PC-9 (cell line): Measurements from ENCODE around the gene SCN10A. TPM values are rescaled to one million over a fixed set of nuclear protein-coding genes. Genes with fewer than 3 reads are reported as not detected.

Experiments used
- BruUV-seq: library from RNA; stranded (reverse); fragments of 400-500 nt; replicated peaks from 2 replicates; lab custom pipeline; 2021; lab: Mats Ljungman, UMichigan
- CTCF ChIA-PET: fragments of 300-600 bp; sonication (Branson Sonifier 250); formaldehyde crosslinking; loops from one replicate; lab custom pipeline; 2022; ENCODE audit warnings: antibody characterized with exemption; lab: Charles Lee
- POLR2A ChIA-PET: fragments of 300-600 bp; sonication (Branson Sonifier 250); formaldehyde crosslinking; loops from one replicate; lab custom pipeline; 2022; ENCODE audit warnings: antibody characterized with exemption; ENCODE audit not compliant: unreplicated experiment; lab: Charles Lee
- DNase-seq, 2 experiments: peaks; one replicate each; pipeline versions ENCODE4 v3.0.0 to v3.0.0-alpha.2; 2015 to 2022; ENCODE audit warnings: mixed read lengths in 1 of 2
- H2AFZ ChIP-seq: fragments of 200-600 bp; sonication (generic); 2 replicates; pipeline ENCODE4 v1.8.1; 2017; ENCODE audit warnings: antibody characterized with exemption
- H3F3A ChIP-seq: fragments of 200-600 bp; sonication (generic); 2 replicates; pipeline ENCODE4 v1.8.1; 2017; ENCODE audit warnings: antibody characterized with exemption, mild to moderate bottlenecking, low read depth; ENCODE audit not compliant: insufficient read depth
- H3K27ac ChIP-seq: fragments of 200-600 bp; sonication (generic); 2 replicates; pipeline ENCODE4 v1.6.1; 2016; ENCODE audit warnings: mixed run types
- H3K27me3 ChIP-seq: fragments of 200-600 bp; sonication (generic); 2 replicates; pipeline ENCODE4 v1.6.1; 2016; ENCODE audit warnings: low read depth, mixed run types; ENCODE audit not compliant: insufficient read depth
- H3K36me3 ChIP-seq: fragments of 200-600 bp; sonication (generic); 2 replicates; pipeline ENCODE4 v1.6.1; 2016; ENCODE audit warnings: low read depth, mixed run types
- H3K4me1 ChIP-seq: fragments of 200-600 bp; sonication (generic); replicated peaks from 2 replicates; pipeline ENCODE4 v1.6.1; 2016; ENCODE audit warnings: mixed run types; ENCODE audit not compliant: insufficient read depth
- H3K4me2 ChIP-seq: fragments of 200-600 bp; sonication (generic); 2 replicates; pipeline ENCODE4 v1.6.1; 2017; ENCODE audit warnings: mixed run types
- H3K4me3 ChIP-seq: fragments of 200-600 bp; sonication (generic); 2 replicates; pipeline ENCODE4 v1.6.1; 2016; ENCODE audit warnings: mixed run types
- H3K79me2 ChIP-seq: fragments of 200-600 bp; sonication (generic); 2 replicates; pipeline ENCODE4 v1.6.1; 2017; ENCODE audit warnings: low read depth, mixed run types
- H3K9me2 ChIP-seq: fragments of 200-600 bp; sonication (generic); 2 replicates; pipeline ENCODE4 v1.8.1; 2017; ENCODE audit warnings: mild to moderate bottlenecking; ENCODE audit not compliant: insufficient read depth
- H3K9me3 ChIP-seq: fragments of 200-600 bp; sonication (generic); 2 replicates; pipeline ENCODE4 v1.8.1; 2016; ENCODE audit warnings: low read depth; ENCODE audit not compliant: insufficient read depth
- H4K20me1 ChIP-seq: fragments of 200-600 bp; sonication (generic); 2 replicates; pipeline ENCODE4 v1.8.1; 2017; ENCODE audit not compliant: insufficient read depth
- EZH2 ChIP-seq: fragments of 200-600 bp; sonication (generic); IDR thresholded peaks from 2 replicates; pipeline ENCODE4 v1.8.0; 2017; ENCODE audit warnings: antibody characterized with exemption, low read depth
- intact Hi-C: fragments of 100-400 bp; cut with micrococcal nuclease; formaldehyde crosslinking; loops from one replicate; pipeline ENCODE4 v1.10.0; 2022; ENCODE audit not compliant: unreplicated experiment
- total RNA-seq: library from RNA; stranded (reverse); gene quantifications from 2 replicates; pipeline ENCODE4 v1.2.3, GENCODE V29; 2021
- TF ChIP-seq, protein P1 (sequence below): fragments of 200-600 bp; sonication (generic); conservative IDR thresholded peaks from 2 replicates; pipeline ENCODE4 v1.6.1; 2017; ENCODE audit warnings: mixed run types, antibody characterized with exemption, mild to moderate bottlenecking, moderate library complexity

Gene SCN10A
- total RNA-seq, 1 experiment from 2014 or later: not detected

DNA sequence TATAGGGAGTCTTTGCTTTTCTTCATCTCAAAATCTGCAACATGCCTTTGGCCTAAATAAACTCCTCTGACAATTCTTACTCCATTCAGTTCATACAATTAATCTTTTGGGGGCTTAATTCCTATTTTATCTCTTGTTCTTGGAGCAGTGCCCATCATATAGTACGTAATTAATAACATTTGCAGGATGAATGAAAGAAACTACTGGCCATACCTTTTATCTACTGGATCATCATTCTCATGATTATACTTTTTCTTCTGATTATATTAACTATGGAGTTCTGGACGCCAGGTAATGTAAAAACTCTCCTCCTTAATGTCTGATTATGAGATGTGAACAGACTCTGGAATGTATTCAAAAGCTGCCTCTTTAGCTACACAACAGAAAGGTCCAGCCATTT is 120.0 kb downstream of the SCN10A start:
- H3K27ac ChIP-seq: no peak overlapping the region
- H2AFZ ChIP-seq: no peak overlapping the region
- H3K9me2 ChIP-seq: no peaks in the 10 kb centered on the region
- intact Hi-C loops: no loop called here
- no peaks in the 10 kb centered on the region for H3K79me2 ChIP-seq
- CTCF ChIA-PET: no interaction called here
- no peak for DNase-seq
- no peaks in the 10 kb centered on the region for H4K20me1 ChIP-seq
- no peak overlapping the region for H3K4me3 ChIP-seq
- H3K27me3 ChIP-seq: peaks cover 48% of the 10 kb centered on the region
- H3F3A ChIP-seq: no peaks in the 10 kb centered on the region
- H3K4me2 ChIP-seq: no peak overlapping the region
- H3K9me3 ChIP-seq: no peaks in the 10 kb centered on the region
- BruUV-seq: no TSS peak
- TF ChIP-seq, protein P1, sequence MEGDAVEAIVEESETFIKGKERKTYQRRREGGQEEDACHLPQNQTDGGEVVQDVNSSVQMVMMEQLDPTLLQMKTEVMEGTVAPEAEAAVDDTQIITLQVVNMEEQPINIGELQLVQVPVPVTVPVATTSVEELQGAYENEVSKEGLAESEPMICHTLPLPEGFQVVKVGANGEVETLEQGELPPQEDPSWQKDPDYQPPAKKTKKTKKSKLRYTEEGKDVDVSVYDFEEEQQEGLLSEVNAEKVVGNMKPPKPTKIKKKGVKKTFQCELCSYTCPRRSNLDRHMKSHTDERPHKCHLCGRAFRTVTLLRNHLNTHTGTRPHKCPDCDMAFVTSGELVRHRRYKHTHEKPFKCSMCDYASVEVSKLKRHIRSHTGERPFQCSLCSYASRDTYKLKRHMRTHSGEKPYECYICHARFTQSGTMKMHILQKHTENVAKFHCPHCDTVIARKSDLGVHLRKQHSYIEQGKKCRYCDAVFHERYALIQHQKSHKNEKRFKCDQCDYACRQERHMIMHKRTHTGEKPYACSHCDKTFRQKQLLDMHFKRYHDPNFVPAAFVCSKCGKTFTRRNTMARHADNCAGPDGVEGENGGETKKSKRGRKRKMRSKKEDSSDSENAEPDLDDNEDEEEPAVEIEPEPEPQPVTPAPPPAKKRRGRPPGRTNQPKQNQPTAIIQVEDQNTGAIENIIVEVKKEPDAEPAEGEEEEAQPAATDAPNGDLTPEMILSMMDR: no peak
- no peak for TF ChIP-seq EZH2
- POLR2A ChIA-PET: no interaction called here
- H3K4me1 ChIP-seq: no peaks in the 10 kb centered on the region
- H3K36me3 ChIP-seq: no peaks in the 10 kb centered on the region

- H3K27me3 ChIP-seq: peaks cover 41% of the 10 kb centered on the region
- no peaks in the 10 kb centered on the region for H3K79me2 ChIP-seq
- H3K4me3 ChIP-seq: no peak overlapping the region
- H3K4me1 ChIP-seq: no peaks in the 10 kb centered on the region
- H3K9me3 ChIP-seq: no peaks in the 10 kb centered on the region
- H3F3A ChIP-seq: no peaks in the 10 kb centered on the region
- BruUV-seq: no TSS peak
- no peak for DNase-seq
- H3K27ac ChIP-seq: no peak overlapping the region
- no peaks in the 10 kb centered on the region for H4K20me1 ChIP-seq
- H3K9me2 ChIP-seq: no peaks in the 10 kb centered on the region
- intact Hi-C loops: no loop called here
- H3K4me2 ChIP-seq: no peak overlapping the region
- no peaks in the 10 kb centered on the region for H3K36me3 ChIP-seq
- TF ChIP-seq, protein P1: no peak
- TF ChIP-seq EZH2: no peak
- no peak overlapping the region for H2AFZ ChIP-seq
- POLR2A ChIA-PET: no interaction called here
- CTCF ChIA-PET: no interaction called here
These were observed 125.8 kb downstream of the SCN10A start for GRCh38 chr3:38690185-38690584.

DNA sequence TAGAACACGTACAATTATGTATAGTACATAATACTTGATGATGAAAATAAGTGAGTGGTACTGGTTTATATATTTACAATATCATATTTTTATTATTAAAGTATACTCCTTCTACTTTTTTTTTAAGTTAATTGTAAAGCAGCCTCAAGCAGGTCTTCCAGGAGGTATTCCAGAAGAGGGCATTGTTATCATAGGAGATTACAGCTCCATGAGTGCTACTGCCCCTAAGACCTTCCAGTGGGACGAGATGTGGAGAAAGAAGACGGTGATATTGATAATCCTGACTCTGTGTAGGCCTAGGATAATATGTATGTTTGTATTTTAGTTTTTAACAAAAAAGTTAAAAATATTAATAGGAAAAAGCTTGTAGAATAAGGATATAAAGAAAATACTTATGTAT is 126.2 kb downstream of the SCN10A start:
- CTCF ChIA-PET: no interaction called here
- intact Hi-C loops: no loop called here

More for the DNA sequence above, 126.2 kb downstream of the SCN10A start:
- no peaks in the 10 kb centered on the region for H3K36me3 ChIP-seq
- H3K4me3 ChIP-seq: no peak overlapping the region
- no peak for DNase-seq
- no peak overlapping the region for H3K4me2 ChIP-seq
- no peaks in the 10 kb centered on the region for H3K9me3 ChIP-seq
- no peaks in the 10 kb centered on the region for H3K4me1 ChIP-seq
- POLR2A ChIA-PET: no interaction called here
- no peak overlapping the region for H2AFZ ChIP-seq
- H3K79me2 ChIP-seq: no peaks in the 10 kb centered on the region
- no peak for TF ChIP-seq EZH2
- TF ChIP-seq, protein P1: no peak
- BruUV-seq: no TSS peak
- no peak overlapping the region for H3K27ac ChIP-seq
- H3K27me3 ChIP-seq: peaks cover 38% of the 10 kb centered on the region
- H3F3A ChIP-seq: no peaks in the 10 kb centered on the region
- no peaks in the 10 kb centered on the region for H4K20me1 ChIP-seq
- no peaks in the 10 kb centered on the region for H3K9me2 ChIP-seq
